Sigmoid colon (tissue), 7 donors: ENCODE measurements around the gene TRIP10. TPM values are rescaled to one million over a fixed set of nuclear protein-coding genes. Genes with fewer than 3 reads are reported as not detected.
"Not testable (repeated sequence)": the region's sequence is repeated elsewhere in the genome, so short reads cannot be mapped to it uniquely, and the experiment has no call there.

Source experiments
- DNase-seq: peaks from one replicate; pipeline ENCODE4 v3.0.0-alpha.2; 2019
- H3K27ac ChIP-seq, 4 donors: fragments of 200-600 bp; sonication (generic); one replicate each; pipeline ENCODE4 v1.5.1; 2016 to 2019; ENCODE audit warnings: mild to moderate bottlenecking in 1 of 4
- H3K27me3 ChIP-seq, 3 donors: fragments of 200-600 bp; sonication (generic); one replicate each; pipeline ENCODE4 v1.5.1; 2019; ENCODE audit warnings: mild to moderate bottlenecking in 1 of 3
- H3K36me3 ChIP-seq, 4 donors: fragments of 200-600 bp; sonication (generic); one replicate each; pipeline ENCODE4 v1.5.1; 2016 to 2019
- H3K4me1 ChIP-seq, 4 donors: fragments of 200-600 bp; sonication (generic); one replicate each; pipeline ENCODE4 v1.5.1; 2017 to 2019
- H3K4me3 ChIP-seq, 4 donors: fragments of 200-600 bp; sonication (generic); one replicate each; pipeline ENCODE4 v1.5.1; 2017 to 2019; ENCODE audit warnings: mild to moderate bottlenecking in 2 of 4, moderate library complexity in 1 of 4
- H3K9me3 ChIP-seq, 4 donors: fragments of 200-600 bp in 3 of 4; sonication (generic) in 3 of 4; one replicate each; pipeline versions ENCODE4 v1.5.1 to v1.6.1; 2013 to 2019
- CTCF ChIP-seq, 4 experiments: fragments of 450-650 bp in 3 of 4; fragments of 200-600 bp in 1 of 4; IDR thresholded peaks; one replicate each; pipeline ENCODE4 v1.5.1; 2016 to 2019; ENCODE audit warnings: antibody characterized with exemption in 4 of 4, mild to moderate bottlenecking in 3 of 4, moderate library complexity in 2 of 4
- EP300 ChIP-seq, 4 donors: sonication (generic); formaldehyde crosslinking; IDR thresholded peaks; one replicate each; pipeline ENCODE4 v1.6.1; 2017; ENCODE audit warnings: antibody characterized with exemption in 4 of 4
- POLR2A ChIP-seq, 2 donors: fragments of 450-650 bp; IDR thresholded peaks; one replicate each; pipeline ENCODE4 v1.6.1; 2016; ENCODE audit warnings: antibody characterized with exemption in 2 of 2, mild to moderate bottlenecking in 2 of 2, moderate library complexity in 2 of 2
- POLR2AphosphoS5 ChIP-seq, 4 donors: sonication (generic); formaldehyde crosslinking; IDR thresholded peaks; one replicate each; pipeline ENCODE4 v1.6.1; 2017; ENCODE audit warnings: antibody characterized with exemption in 4 of 4
- WGBS, 2 donors: extraction: QIAGEN DNeasy Blood & Tissue Kit; methylation state at CpG; one replicate each; pipeline ENCODE4 v1.1.7; 2013; 5-methylcytosine and 5-hydroxymethylcytosine counted together
- intact Hi-C: fragments of 100-400 bp; cut with DNase I; formaldehyde crosslinking; loops from one replicate; pipeline ENCODE4 v1.15.1; 2023
- polyA plus RNA-seq, 3 donors: library from polyadenylated mRNA; stranded (reverse); fragments of 200-250 nt; gene quantifications; one replicate each; pipeline ENCODE4 v1.2.3, GENCODE V29; 2013
- total RNA-seq, 4 donors: library from RNA; depleted of rRNA; stranded (reverse); fragments of >200 nt; gene quantifications; one replicate each; pipeline ENCODE4 v1.1.0, GENCODE V29; 2016
- donor health status: healthy with polysubstance abuse.
- donor health status: Bipolar disorder and iron deficiency.
- donor health status: healthy.

The TRIP10 gene
- total and polyA plus RNA-seq, 7 donors, result 49.5 to 117 (median 76.7) TPM

- Histone ChIP-seq H3K4me1 (peaks cover 0 to 16% (median 14%) of the 10 kb centered on the region in 4 donors), H3K27ac (no peak overlapping the region), H3K9me3 (no peaks in the 10 kb centered on the region), H3K27me3 (no peaks in the 10 kb centered on the region), H3K36me3 (peaks cover 8 to 27% (median 22%) of the 10 kb centered on the region in 4 donors), H3K4me3 (no peak overlapping the region)
- WGBS, 2 donors, result 89 to 92% methylated on average over 23 of the region's 23 CpGs
- intact Hi-C loops, result loop anchor here (5.0 kb wide), 1 partner anchor 107 kb away; no protein-coding TSS in a partner anchor
- no peak for DNase-seq
- TF ChIP-seq POLR2A (IDR thresholded peaks at IDR 0.05) (no peak), POLR2AphosphoS5 (IDR thresholded peaks at IDR 0.05) (no peak), EP300 (IDR thresholded peaks at IDR 0.05) (no peak), CTCF (IDR thresholded peaks at IDR 0.05) (no peak)
Observed at GRCh38 chr19:6754653-6755463, 15.4 kb downstream of the TRIP10 start.

- DNase-seq, result no peak
- 96 to 97% methylated on average over 17 of the region's 17 CpGs for WGBS, 2 donors
- no peak overlapping the region for H3K4me3 ChIP-seq
- no peaks in the 10 kb centered on the region for H3K36me3 ChIP-seq
- peaks cover 0 to 17% (median 6%) of the 10 kb centered on the region in 3 donors for H3K27me3 ChIP-seq
- no peaks in the 10 kb centered on the region for H3K9me3 ChIP-seq
- no peaks in the 10 kb centered on the region for H3K4me1 ChIP-seq
- TF ChIP-seq POLR2A (IDR thresholded peaks at IDR 0.05), result no peak
- TF ChIP-seq POLR2AphosphoS5 (IDR thresholded peaks at IDR 0.05), result no peak
- no peak for TF ChIP-seq CTCF (IDR thresholded peaks at IDR 0.05)
- TF ChIP-seq EP300 (IDR thresholded peaks at IDR 0.05), result no peak
- H3K27ac ChIP-seq, result no peak overlapping the region
- intact Hi-C loops, result no loop called here
Observed at GRCh38 chr19:6760606-6761005, 21.1 kb downstream of the TRIP10 start.

GRCh38 chr19:6761053-6761676 lies 21.7 kb downstream of the TRIP10 start:
- Histone ChIP-seq H3K4me1 (no peaks in the 10 kb centered on the region), H3K27me3 (peaks cover 5 to 23% (median 12%) of the 10 kb centered on the region in 3 donors), H3K36me3 (no peaks in the 10 kb centered on the region), H3K9me3 (no peaks in the 10 kb centered on the region), H3K27ac (no peak overlapping the region), H3K4me3 (no peak overlapping the region)
- intact Hi-C loops, result no loop called here
- WGBS, 2 donors, result 82 to 83% methylated on average over 4 of the region's 4 CpGs
- no peak for DNase-seq
- TF ChIP-seq POLR2A (IDR thresholded peaks at IDR 0.05), result no peak
- TF ChIP-seq POLR2AphosphoS5 (IDR thresholded peaks at IDR 0.05), result no peak
- no peak for TF ChIP-seq CTCF (IDR thresholded peaks at IDR 0.05)
- no peak for TF ChIP-seq EP300 (IDR thresholded peaks at IDR 0.05)

- WGBS, 2 donors, result 81 to 91% methylated on average over 8 of the region's 8 CpGs
- H3K4me3 ChIP-seq, H3K27ac ChIP-seq, DNase-seq, H3K9me3 ChIP-seq, H3K4me1 ChIP-seq, H3K36me3 ChIP-seq, intact Hi-C loops: not testable (repeated sequence)
- H3K27me3 ChIP-seq, result peaks cover 15 to 35% (median 23%) of the 10 kb centered on the region in 3 donors
Observed at GRCh38 chr19:6762253-6762797, 22.8 kb downstream of the TRIP10 start.

- DNase-seq, result no peak
- 17 to 38% methylated on average over 8 of the region's 8 CpGs for WGBS, 2 donors
- intact Hi-C loops, result no loop called here
- no peak overlapping the region for H3K4me3 ChIP-seq
- peak in 1 of 4 donors; percentile 18 for TF ChIP-seq POLR2AphosphoS5 (IDR thresholded peaks at IDR 0.05)
- TF ChIP-seq CTCF (IDR thresholded peaks at IDR 0.05), result no peak
- TF ChIP-seq POLR2A (IDR thresholded peaks at IDR 0.05), result peak in 1 of 2 donors; percentile 57
- TF ChIP-seq EP300 (IDR thresholded peaks at IDR 0.05), result no peak
- H3K27me3 ChIP-seq, result peaks cover 20 to 46% (median 41%) of the 10 kb centered on the region in 3 donors
- H3K27ac ChIP-seq, result peak overlapping the region in 2 of 4 donors; percentile 1 to 24
- no peaks in the 10 kb centered on the region for H3K36me3 ChIP-seq
- H3K9me3 ChIP-seq, result no peaks in the 10 kb centered on the region
- H3K4me1 ChIP-seq, result peaks cover 0 to 11% (median 10%) of the 10 kb centered on the region in 4 donors
Observed at GRCh38 chr19:6765738-6766356, 26.4 kb downstream of the TRIP10 start.
